Measurements from ENCODE around the gene DNAJC16. TPM values are rescaled to one million over a fixed set of nuclear protein-coding genes. Genes with fewer than 3 reads are reported as not detected.

DNAJC16 gene
- total and polyA plus RNA-seq, 2 of the 4 experiments (the other 2 are of a cell fraction), result 8.0 to 13.1 TPM

- TF ChIP-seq ELK1 (IDR thresholded peaks at IDR 0.05; ENCODE audit: borderline replicate concordance, low read depth, low read length), result no peak
- no peak for TF ChIP-seq RCOR1 (IDR thresholded peaks at IDR 0.05; ENCODE audit: insufficient replicate concordance, low read length)
Observed at GRCh38 chr1:15609631-15610030, 83.0 kb downstream of the DNAJC16 start (continued).

- ChIA-PET POLR2A (ENCODE audit: unreplicated experiment) (no interaction called here), CTCF (no interaction called here)
- Histone ChIP-seq H2BK20ac (ENCODE audit: low read depth, low read length) (no peak overlapping the region), H3K36me3 (ENCODE audit: control insufficient read depth, insufficient read depth, low read length) (no peaks in the 10 kb centered on the region), H3K9ac (ENCODE audit: low read depth, low read length) (no peak overlapping the region), H3K9me1 (ENCODE audit: insufficient read depth, low read length) (no peaks in the 10 kb centered on the region), H4K5ac (ENCODE audit: low read depth, low read length) (no peak overlapping the region), H3K27me3 (ENCODE audit: control insufficient read depth, insufficient read depth, low read length) (no peaks in the 10 kb centered on the region), H4K20me1 (ENCODE audit: insufficient read depth, low read length) (no peaks in the 10 kb centered on the region), H3K4ac (ENCODE audit: low read depth, low read length) (no peak overlapping the region), H3K27ac (ENCODE audit: insufficient read depth, low read length) (no peak overlapping the region), H2BK120ac (ENCODE audit: low read depth, low read length) (no peak overlapping the region), H2AFZ (replicated peaks; ENCODE audit: low read length, poor library complexity) (no peak overlapping the region), H3K56ac (ENCODE audit: extremely low read depth, insufficient read depth, low read length) (no peak overlapping the region), H3K18ac (ENCODE audit: low read depth, low read length) (no peak overlapping the region), H3K79me1 (ENCODE audit: low read depth in 1 of 2, low read length in 2 of 2) (no peaks in the 10 kb centered on the region), H3K14ac (replicated peaks; ENCODE audit: low read depth, low read length) (no peak overlapping the region), H2BK5ac (ENCODE audit: low read depth, low read length, poor library complexity, severe bottlenecking) (no peak overlapping the region), H3K23ac (ENCODE audit: low read depth, low read length) (no peak overlapping the region), H4K91ac (ENCODE audit: insufficient read depth, low read depth, low read length) (no peak overlapping the region), H3K4me3 (ENCODE audit: insufficient read depth, low read depth, low read length) (no peak overlapping the region), H3K9me3 (ENCODE audit: control insufficient read depth, insufficient read depth, low read length) (peaks cover 2% of the 10 kb centered on the region; the same call in 1 of the 2 replicates), H3K4me1 (ENCODE audit: control insufficient read depth, insufficient read depth, low read length) (no peaks in the 10 kb centered on the region), H4K8ac (ENCODE audit: low read depth in 2 of 2, low read length in 2 of 2) (no peak overlapping the region), H2AK9ac (replicated peaks; ENCODE audit: low read depth, low read length, poor library complexity) (no peak overlapping the region), H2BK15ac (ENCODE audit: low read depth, low read length) (no peak overlapping the region), H3K4me2 (ENCODE audit: low read depth, low read length) (no peak overlapping the region), H2AK5ac (ENCODE audit: low read depth, low read length) (no peak overlapping the region)
- DNase-seq, result no peak
- no CpG with 5 or more reads among the region's 4 CpGs for WGBS, 2 experiments (ENCODE audit: extremely low coverage in 2 of 2, insufficient read length in 1 of 2)
- in situ Hi-C loops (cut with MboI; ENCODE audit: low sequenced_read_pairs), result no loop called here
- dilution Hi-C loops (cut with HindIII; ENCODE audit: low sequenced_read_pairs, unreplicated experiment), result no loop called here
- no TSS peak for BruUV-seq (replicated peaks)
- no peak for ATAC-seq (ENCODE audit: low read depth)
- intact Hi-C loops (cut with micrococcal nuclease), result no loop called here
- TF ChIP-seq MAZ (IDR thresholded peaks at IDR 0.05; ENCODE audit: borderline replicate concordance, low read depth, low read length), result no peak
- no peak for TF ChIP-seq POLR2A (IDR thresholded peaks at IDR 0.05; ENCODE audit: low read depth, low read length)
- TF ChIP-seq SMC3 (IDR thresholded peaks at IDR 0.05; ENCODE audit: low read depth, low read length), result no peak
- TF ChIP-seq RCOR1 (IDR thresholded peaks at IDR 0.05; ENCODE audit: insufficient replicate concordance, low read length), result no peak
Observed at GRCh38 chr1:15610167-15610566, 83.5 kb downstream of the DNAJC16 start.

Measured in IMR-90 (cell line).